GM11168 (cell line): ENCODE results near the gene EXOC6B.

Experiments used
- in situ Hi-C: fragments of 300-500 bp; cut with MboI; formaldehyde crosslinking; loops from one replicate; pipeline ENCODE4 v1.12.0; 2022; ENCODE audit warnings: low sequenced_read_pairs; ENCODE audit not compliant: unreplicated experiment

Gene EXOC6B

GRCh38 chr2:72326759-72327158, 499.1 kb downstream of the EXOC6B start:
- in situ Hi-C loops, result no loop called here

GRCh38 chr2:72325592-72326422, 500.0 kb downstream of the EXOC6B start:
- in situ Hi-C loops, result no loop called here

GRCh38 chr2:72316774-72317173, 509.1 kb downstream of the EXOC6B start:
- in situ Hi-C loops, result no loop called here

GRCh38 chr2:72300147-72300684, 525.6 kb downstream of the EXOC6B start:
- in situ Hi-C loops, result no loop called here

GRCh38 chr2:72293620-72294019, 532.2 kb downstream of the EXOC6B start:
- in situ Hi-C loops, result no loop called here

- in situ Hi-C loops, result no loop called here
Measured at GRCh38 chr2:72292433-72292832, 533.4 kb downstream of the EXOC6B start.

GRCh38 chr2:72291059-72291458, 534.8 kb downstream of the EXOC6B start:
- in situ Hi-C loops, result no loop called here

GRCh38 chr2:72289736-72290135, 536.1 kb downstream of the EXOC6B start:
- in situ Hi-C loops, result no loop called here

GRCh38 chr2:72289283-72289682, 536.5 kb downstream of the EXOC6B start:
- in situ Hi-C loops, result no loop called here

GRCh38 chr2:72278046-72278445, 547.8 kb downstream of the EXOC6B start:
- in situ Hi-C loops, result no loop called here

GRCh38 chr2:72276876-72277275, 549.0 kb downstream of the EXOC6B start:
- in situ Hi-C loops, result no loop called here

- in situ Hi-C loops, result no loop called here
Measured at GRCh38 chr2:72276356-72276755, 549.5 kb downstream of the EXOC6B start.

- in situ Hi-C loops, result no loop called here
Measured at GRCh38 chr2:72275084-72275483, 550.7 kb downstream of the EXOC6B start.

- in situ Hi-C loops, result no loop called here
Measured at GRCh38 chr2:72274380-72274797, 551.4 kb downstream of the EXOC6B start.

- in situ Hi-C loops, result no loop called here
Measured at GRCh38 chr2:72273384-72273783, 552.4 kb downstream of the EXOC6B start.

- in situ Hi-C loops, result no loop called here
Measured at GRCh38 chr2:72271766-72272641, 553.8 kb downstream of the EXOC6B start.

GRCh38 chr2:72271276-72271614, 554.6 kb downstream of the EXOC6B start:
- in situ Hi-C loops, result no loop called here

GRCh38 chr2:72270556-72271275, 555.1 kb downstream of the EXOC6B start:
- in situ Hi-C loops, result no loop called here

GRCh38 chr2:72263776-72264060, 562.1 kb downstream of the EXOC6B start:
- in situ Hi-C loops, result no loop called here

GRCh38 chr2:72263043-72263775, 562.6 kb downstream of the EXOC6B start:
- in situ Hi-C loops, result no loop called here
